Stimulated activated CD8-positive, alpha-beta memory T cell treated with anti-CD3 and anti-CD28 coated beads, Interleukin-12 subunit alpha, Interleukin-12 subunit beta, amount 100 ng/mL, for 24 hours (primary cell): ENCODE results near the gene C2CD4C.
"Not testable (repeated sequence)": the region's sequence is repeated elsewhere in the genome, so short reads cannot be mapped to it uniquely, and the experiment has no call there.

Source experiments
- DNase-seq: peaks from one replicate; pipeline ENCODE4 v3.0.0-alpha.2; 2020; ENCODE audit errors: extremely low read depth

The C2CD4C gene

DNA sequence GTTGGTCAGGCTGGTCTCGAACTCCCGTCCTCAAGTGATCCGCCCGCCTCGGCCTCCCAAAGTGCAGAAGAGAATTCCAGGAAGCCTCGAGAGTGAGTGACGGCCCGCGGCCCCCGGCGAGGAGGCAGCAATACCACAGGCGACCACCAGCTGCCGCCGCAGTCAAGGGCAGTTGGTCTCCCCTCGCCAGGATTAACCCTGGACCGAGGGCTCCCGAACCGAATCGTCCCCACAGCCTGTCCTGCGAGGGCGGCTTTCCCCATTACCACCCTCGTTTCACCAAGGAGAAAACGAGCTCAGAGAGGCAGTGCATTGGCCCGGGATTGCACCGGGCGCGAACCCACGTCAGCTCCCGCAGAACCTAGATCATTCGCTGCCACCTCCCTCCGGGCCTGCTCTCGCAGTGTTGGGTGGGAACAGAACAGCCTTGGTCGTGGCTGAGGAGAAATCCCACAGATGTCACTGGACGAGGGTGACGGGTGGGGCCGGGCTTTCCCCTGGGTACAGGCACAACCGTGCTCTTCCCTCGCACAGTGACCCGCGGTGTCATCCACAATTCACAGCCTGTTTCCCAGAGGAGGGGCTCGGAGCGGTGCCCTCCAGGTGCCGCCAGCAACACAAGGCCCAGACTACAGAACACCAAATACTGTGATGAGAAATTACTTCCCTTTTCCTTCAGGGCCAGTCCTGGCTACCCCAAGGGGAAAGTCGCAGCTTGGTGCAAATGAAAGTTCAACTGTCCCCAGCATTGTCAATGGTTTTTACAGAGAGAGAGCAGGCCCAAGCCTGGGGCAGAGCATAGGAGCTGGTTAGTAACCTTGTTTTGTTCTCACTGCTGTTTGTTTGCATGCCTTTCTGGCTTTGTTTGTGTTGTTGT lies 24.8 kb downstream of the C2CD4C start:
- no peak for DNase-seq

GRCh38 chr19:383040-383439 lies 25.9 kb downstream of the C2CD4C start:
- no peak for DNase-seq

DNA sequence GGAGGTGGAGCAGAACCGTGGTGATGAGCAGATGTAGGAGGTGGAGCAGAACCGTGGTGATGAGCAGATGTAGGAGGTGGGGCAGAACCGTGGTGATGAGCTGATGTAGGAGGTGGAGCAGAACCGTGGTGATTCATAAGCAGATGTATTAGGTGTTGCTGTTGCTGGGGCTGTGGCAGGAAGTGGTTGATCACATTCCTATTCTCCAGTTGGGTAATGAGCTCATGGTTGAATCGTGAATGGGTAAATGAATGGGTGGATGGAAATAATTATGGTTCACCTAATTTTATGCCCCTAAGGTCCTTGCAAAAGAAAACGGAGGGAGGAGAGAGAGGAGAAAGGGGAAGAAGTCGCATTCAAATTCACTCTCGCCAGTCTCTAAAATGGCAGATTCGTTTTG lies 26.4 kb downstream of the C2CD4C start:
- DNase-seq, result not testable (repeated sequence)

DNA sequence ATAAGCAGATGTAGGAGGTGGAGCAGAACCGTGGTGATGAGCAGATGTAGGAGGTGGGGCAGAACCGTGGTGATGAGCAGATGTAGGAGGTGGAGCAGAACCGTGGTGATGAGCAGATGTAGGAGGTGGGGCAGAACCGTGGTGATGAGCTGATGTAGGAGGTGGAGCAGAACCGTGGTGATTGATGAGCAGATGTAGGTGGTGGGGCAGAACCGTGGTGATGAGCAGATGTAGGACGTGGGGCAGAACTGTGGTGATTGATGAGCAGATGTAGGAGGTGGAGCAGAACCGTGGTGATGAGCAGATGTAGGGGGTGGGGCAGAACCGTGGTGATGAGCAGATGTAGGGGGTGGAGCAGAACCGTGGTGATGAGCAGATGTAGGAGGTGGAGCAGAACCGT lies 27.0 kb downstream of the C2CD4C start:
- not testable (repeated sequence) for DNase-seq

DNA sequence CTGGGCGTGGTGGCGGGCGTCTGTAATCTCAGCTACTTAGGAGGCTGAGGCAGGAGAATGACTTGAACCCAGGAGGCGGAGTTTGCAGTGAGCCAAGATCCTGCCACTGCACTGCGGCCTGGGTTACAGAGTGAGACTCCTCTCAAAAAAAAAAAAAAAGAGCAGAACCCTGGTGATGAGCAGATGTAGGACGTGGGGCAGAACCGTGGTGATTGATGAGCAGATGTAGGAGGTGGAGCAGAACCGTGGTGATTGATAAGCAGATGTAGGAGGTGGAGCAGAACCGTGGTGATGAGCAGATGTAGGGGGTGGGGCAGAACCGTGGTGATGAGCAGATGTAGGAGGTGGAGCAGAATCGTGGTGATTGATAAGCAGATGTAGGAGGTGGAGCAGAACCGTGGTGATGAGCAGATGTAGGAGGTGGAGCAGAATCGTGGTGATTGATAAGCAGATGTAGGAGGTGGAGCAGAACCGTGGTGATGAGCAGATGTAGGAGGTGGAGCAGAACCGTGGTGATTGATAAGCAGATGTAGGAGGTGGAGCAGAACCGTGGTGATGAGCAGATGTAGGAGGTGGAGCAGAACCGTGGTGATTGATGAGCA lies 28.2 kb downstream of the C2CD4C start:
- DNase-seq, result not testable (repeated sequence)

- no peak for DNase-seq
Observed at GRCh38 chr19:379796-380195, 29.2 kb downstream of the C2CD4C start.

DNA sequence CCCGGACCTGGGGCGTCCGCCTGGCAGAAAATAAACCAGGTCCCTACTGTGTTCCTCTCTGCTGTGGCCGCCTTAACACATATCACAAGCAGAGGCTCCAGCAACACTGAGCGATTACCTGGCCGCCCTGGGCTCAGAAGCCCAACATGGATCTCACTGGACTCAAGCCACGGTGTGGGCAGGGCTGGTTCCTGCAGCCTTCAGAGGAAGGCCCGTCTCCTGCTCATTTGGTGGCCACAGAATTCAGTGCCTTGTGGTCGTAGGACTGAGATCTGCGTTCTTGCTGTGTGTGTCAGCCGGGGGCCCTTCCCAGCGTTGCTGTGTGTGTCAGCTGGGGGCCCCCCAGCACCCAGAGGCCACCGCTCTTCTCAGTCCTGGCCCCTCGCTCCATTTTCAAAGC lies 30.2 kb downstream of the C2CD4C start:
- no peak for DNase-seq

GRCh38 chr19:377801-378581 lies 31.0 kb downstream of the C2CD4C start:
- DNase-seq, result no peak

- DNase-seq, result no peak
Observed at GRCh38 chr19:376111-376470, 32.9 kb downstream of the C2CD4C start.

DNA sequence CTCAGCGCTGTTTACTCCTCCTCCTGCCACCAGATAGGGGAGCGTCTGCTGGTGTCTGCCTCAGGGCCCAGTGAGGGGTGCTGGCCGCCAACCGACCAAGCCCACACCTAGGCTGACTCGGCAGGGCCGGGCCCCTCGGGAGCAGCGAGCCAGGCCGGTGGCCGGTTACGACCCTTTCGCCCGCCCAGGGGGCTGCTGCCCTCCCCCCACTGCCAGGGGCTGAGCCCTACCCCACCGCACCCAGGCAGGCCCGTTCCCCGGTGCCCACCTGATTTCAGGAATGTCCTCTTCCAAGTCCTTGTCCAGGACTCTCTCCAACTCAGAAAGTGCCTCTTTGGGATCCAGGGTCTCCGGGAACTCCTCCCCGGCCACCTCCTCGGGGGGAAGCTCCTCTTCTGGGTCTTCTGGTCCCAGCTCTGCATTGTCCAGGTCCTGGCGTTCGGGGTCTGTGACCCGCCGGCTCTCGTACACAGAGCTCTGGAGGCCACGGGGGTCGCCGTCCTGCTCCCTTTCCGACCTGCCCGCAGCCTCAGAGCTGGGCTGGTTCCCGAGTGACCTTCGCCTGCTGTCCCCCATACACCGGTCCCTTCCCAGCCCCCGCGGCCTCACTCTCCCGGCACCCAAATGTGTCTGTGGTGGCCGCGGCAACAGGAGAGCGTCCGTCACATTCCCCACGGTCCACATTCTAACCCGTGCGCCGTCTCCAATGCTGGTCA lies 33.4 kb downstream of the C2CD4C start:
- no peak for DNase-seq

DNA sequence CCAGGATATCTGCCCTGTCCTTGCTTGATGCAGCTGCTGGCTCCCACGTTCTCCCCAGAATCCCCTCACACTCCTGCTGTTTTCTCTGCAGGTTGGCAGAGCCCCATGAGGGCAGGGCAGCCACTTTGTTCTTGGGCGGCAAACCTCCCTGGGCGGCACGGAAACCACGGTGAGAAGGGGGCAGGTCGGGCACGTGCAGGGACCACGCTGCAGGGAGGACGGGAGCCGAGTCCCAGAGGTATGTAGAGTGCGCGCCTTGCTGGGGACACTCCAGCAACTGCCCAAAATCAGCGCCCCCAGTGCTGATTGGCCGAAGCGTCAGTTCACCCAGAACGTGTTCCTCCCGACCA lies 34.1 kb downstream of the C2CD4C start:
- no peak for DNase-seq

- no peak for DNase-seq
Observed at GRCh38 chr19:374183-374885, 34.6 kb downstream of the C2CD4C start.

DNA sequence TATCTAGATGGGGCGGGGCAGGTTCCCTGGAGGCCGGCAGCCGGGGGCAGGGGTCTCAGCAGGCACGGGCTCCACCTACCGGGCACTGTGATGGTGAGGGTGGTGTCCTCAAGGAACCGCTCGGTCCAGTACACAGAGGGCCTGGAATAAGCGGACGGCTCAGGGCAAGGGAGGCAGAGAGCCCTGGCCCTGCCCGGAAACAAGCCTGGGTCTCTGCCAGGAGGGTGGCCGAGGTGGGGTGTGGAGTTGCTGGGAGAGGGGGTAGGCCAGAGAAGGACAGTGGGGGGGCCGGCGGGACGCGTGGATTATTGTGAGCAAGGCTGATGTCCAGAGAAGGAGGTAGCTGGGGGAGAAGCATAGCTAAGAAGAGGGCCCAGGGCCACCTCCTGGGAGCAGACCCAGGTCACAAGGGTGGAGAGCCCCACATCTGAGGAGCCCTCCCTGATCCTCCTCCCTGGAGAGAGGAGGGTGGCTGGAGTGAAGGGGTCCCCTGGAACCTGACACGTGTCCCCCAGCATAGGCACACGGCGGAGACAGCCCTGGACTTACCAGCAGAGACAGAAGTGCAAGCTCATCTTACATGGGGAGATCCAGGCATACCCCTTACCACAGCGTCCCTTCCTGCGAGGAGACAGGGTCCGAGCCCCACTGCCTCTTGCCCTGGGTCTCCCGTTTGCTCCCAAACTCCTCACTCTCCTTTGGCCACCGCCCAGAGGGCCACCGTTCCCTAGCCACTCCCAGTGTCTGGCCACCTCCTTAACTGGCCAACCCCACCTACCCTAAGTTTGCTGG lies 35.4 kb downstream of the C2CD4C start:
- no peak for DNase-seq

- no peak for DNase-seq
Observed at GRCh38 chr19:372306-372890, 36.5 kb downstream of the C2CD4C start.

DNA sequence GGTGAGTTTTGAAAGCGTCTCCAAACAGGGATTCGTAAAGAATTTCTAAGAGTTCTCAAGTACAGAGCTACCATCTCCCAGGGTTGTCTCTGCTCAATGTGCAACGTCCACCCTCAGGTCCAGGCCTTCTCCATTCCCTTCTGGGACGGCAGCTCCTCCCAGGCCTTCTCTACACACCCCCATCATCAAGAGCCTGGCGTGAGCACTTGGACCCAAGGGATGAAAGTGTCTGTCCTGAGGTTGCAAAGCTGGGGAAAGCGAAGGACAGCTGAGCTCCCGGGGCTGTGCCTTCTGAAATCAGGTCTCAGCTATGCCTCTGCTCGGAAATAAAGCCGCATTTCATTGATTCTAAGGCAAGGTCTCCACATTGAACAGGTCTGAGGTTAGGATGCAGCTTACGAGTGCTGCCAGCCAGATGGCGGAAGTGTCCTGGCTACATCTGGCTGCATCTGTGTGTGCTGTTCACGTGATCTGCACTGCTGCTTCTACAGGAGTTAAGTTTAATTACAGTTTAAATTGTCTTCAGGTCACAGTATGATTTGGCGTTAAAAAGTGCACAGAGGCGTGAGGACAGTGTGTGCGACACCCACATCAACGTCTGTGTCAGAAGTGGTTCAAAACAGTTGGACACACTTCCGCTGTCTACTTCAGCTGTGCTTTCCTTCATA lies 37.3 kb downstream of the C2CD4C start:
- no peak for DNase-seq

DNA sequence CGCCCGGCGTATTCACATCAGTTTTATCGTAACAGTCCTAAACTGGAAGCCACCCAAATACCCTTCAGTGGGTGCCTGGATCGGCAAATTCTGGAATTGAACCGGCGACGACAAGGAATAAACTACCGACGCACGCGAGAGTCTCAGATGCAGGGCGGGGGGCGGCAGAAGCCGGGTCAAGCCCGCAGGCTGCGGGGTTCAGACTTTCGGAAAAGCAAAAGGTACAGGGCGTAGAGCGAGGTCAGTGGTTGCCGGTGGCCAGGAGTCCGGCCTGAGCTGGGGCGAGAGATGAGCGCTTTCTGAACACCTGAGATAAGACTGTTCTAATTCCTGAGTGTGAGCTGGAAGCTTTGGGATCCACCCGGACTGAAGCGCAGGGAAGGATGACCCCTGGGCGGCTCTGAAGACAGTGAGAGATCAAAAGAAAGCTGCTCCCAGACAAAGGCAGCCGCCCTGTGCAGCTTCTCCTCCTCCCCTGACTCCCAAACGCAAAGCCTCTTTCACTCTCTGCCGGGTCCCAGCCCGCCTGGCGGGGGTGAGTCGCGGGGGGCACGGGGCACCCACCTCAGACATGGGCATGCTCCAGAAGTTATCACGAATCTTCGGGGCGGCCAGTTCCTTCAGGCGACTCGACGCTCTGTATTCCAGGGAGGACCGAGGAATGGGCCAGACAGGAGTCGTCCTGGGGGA lies 38.2 kb downstream of the C2CD4C start:
- DNase-seq, result no peak

GRCh38 chr19:369876-370275 lies 39.1 kb downstream of the C2CD4C start:
- DNase-seq, result no peak

DNA sequence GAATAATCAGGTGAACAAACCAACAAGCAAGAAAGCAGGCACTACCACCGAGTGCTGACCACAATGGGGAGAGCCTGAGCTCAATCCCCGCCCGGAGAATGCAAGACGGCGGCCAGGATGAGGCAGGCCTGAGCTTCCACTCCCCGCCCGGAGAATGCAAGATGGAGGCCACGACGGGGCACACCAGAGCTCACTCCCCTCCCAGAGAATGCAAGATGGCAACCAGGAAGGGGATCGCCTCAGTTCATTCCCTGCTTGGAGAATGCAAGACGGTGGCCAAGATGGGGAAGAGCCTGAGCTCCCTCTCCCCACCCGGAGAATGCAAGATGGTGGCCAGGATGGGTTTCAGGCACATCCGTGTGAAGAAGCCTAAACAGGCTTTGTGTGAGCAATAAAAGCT lies 39.7 kb downstream of the C2CD4C start:
- DNase-seq, result no peak

DNA sequence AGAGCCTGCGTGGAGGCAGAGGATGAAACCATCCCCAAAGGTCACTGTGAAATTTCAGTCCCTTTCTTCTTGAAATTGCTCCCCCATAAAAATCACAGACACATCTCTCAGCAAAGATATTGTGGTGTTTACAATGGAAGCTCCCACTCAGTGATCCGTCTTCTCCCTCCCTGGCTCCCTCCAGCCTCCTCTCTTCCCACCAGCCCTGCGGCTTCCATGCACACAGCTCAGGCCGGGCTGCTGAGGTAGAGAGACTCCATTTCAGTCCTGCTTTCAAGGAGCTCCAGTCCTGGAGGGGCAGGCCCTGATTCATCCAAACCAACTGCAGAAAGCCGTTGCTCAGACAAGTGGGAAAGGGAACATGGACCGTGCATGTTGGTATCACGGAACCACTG lies 40.3 kb downstream of the C2CD4C start:
- no peak for DNase-seq
